ENCODE results near the gene TNNC2. TPM values are rescaled to one million over a fixed set of nuclear protein-coding genes. Genes with fewer than 3 reads are reported as not detected.
A peak's percentile ranks its signal among the peaks of the same experiment; 100 is the strongest.

TNNC2 gene
- total and polyA plus RNA-seq, 9 of the 15 experiments (the other 6 are each of a cell fraction or from before 2014, with no cell fraction given): not detected

DNA sequence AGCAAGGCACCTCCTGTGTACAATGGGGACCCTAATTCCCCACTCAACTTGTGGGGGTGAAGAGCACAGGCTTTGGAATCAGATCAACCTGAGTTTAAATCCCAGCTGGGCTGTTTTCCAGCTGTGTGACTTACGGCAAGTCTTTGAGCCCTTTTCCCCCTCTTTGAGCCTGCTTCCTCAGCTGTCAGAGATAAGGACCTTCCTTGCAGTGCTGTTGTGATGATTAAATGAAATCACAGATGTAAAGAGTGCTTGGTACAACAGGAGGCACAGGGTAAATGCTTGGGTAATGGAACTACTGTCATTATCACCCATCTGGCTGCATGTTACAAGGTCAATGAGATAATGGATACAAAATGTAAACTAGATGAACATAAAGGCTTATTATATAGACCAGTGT is 9.7 kb upstream of the TNNC2 start (continued):
- TF ChIP-seq GATAD2A (IDR thresholded peaks at IDR 0.05) (no peak), ZNF507 (tag; conservative IDR thresholded peaks at IDR 0.05) (no peak), POLR2AphosphoS5 (IDR thresholded peaks at IDR 0.05; ENCODE audit: control insufficient read depth, insufficient read depth, low read depth, low read length) (peak; percentile 58; the same call in 1 of the 2 replicates), DDX20 (tag; IDR thresholded peaks at IDR 0.05; ENCODE audit: low read depth) (no peak), EZH2 (IDR thresholded peaks at IDR 0.05; ENCODE audit: borderline replicate concordance, low read depth, low read length) (no peak), ZNF197 (CRISPR knock-in tag; IDR thresholded peaks at IDR 0.05; ENCODE audit: low read depth) (no peak), CREB3L1 (IDR thresholded peaks at IDR 0.05; ENCODE audit: borderline replicate concordance, low read depth) (no peak), TFE3 (CRISPR knock-in tag; IDR thresholded peaks at IDR 0.05) (no peak), NFATC3 (IDR thresholded peaks at IDR 0.05) (no peak), BMI1 (IDR thresholded peaks at IDR 0.05; ENCODE audit: low read length) (no peak), RFX5 (IDR thresholded peaks at IDR 0.05; ENCODE audit: low read depth, low read length) (no peak), NCOA4 (IDR thresholded peaks at IDR 0.05; ENCODE audit: partially characterized antibody) (no peak), ZNF696 (CRISPR knock-in tag; conservative IDR thresholded peaks at IDR 0.05) (no peak), ZNF707 (CRISPR knock-in tag; conservative IDR thresholded peaks at IDR 0.05) (no peak), POLR2G (IDR thresholded peaks at IDR 0.05; ENCODE audit: low read depth, low read length) (no peak), SNRNP70 (optimal IDR thresholded peaks at IDR 0.05; ENCODE audit: low read depth, low read length) (no peak), GABPB1 (CRISPR knock-in tag; IDR thresholded peaks at IDR 0.05) (no peak), ZNF695 (CRISPR knock-in tag; IDR thresholded peaks at IDR 0.05) (no peak)
- TF ChIP-seq, protein P1, sequence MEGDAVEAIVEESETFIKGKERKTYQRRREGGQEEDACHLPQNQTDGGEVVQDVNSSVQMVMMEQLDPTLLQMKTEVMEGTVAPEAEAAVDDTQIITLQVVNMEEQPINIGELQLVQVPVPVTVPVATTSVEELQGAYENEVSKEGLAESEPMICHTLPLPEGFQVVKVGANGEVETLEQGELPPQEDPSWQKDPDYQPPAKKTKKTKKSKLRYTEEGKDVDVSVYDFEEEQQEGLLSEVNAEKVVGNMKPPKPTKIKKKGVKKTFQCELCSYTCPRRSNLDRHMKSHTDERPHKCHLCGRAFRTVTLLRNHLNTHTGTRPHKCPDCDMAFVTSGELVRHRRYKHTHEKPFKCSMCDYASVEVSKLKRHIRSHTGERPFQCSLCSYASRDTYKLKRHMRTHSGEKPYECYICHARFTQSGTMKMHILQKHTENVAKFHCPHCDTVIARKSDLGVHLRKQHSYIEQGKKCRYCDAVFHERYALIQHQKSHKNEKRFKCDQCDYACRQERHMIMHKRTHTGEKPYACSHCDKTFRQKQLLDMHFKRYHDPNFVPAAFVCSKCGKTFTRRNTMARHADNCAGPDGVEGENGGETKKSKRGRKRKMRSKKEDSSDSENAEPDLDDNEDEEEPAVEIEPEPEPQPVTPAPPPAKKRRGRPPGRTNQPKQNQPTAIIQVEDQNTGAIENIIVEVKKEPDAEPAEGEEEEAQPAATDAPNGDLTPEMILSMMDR (IDR thresholded peaks at IDR 0.05 in 2 of 3, conservative IDR thresholded peaks at IDR 0.05 in 1 of 3; ENCODE audit: insufficient read depth in 2 of 3, low read depth in 1 of 3, low read length in 3 of 3): no peak
- TF ChIP-seq, protein P2, sequence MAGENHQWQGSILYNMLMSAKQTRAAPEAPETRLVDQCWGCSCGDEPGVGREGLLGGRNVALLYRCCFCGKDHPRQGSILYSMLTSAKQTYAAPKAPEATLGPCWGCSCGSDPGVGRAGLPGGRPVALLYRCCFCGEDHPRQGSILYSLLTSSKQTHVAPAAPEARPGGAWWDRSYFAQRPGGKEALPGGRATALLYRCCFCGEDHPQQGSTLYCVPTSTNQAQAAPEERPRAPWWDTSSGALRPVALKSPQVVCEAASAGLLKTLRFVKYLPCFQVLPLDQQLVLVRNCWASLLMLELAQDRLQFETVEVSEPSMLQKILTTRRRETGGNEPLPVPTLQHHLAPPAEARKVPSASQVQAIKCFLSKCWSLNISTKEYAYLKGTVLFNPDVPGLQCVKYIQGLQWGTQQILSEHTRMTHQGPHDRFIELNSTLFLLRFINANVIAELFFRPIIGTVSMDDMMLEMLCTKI (IDR thresholded peaks at IDR 0.05; ENCODE audit: partially characterized antibody): no peak
- TF ChIP-seq, protein P3, sequence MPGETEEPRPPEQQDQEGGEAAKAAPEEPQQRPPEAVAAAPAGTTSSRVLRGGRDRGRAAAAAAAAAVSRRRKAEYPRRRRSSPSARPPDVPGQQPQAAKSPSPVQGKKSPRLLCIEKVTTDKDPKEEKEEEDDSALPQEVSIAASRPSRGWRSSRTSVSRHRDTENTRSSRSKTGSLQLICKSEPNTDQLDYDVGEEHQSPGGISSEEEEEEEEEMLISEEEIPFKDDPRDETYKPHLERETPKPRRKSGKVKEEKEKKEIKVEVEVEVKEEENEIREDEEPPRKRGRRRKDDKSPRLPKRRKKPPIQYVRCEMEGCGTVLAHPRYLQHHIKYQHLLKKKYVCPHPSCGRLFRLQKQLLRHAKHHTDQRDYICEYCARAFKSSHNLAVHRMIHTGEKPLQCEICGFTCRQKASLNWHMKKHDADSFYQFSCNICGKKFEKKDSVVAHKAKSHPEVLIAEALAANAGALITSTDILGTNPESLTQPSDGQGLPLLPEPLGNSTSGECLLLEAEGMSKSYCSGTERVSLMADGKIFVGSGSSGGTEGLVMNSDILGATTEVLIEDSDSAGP (CRISPR knock-in tag; IDR thresholded peaks at IDR 0.05): no peak

Measured in K562 (cell line).